B cell (primary cell): ENCODE measurements around the gene XPNPEP1.

Source experiments
- EZH2 ChIP-seq: IDR thresholded peaks from 2 replicates; pipeline ENCODE4 v1.6.1; 2012; ENCODE audit warnings: borderline replicate concordance, low read depth, mild to moderate bottlenecking, moderate library complexity, low read length; ENCODE audit not compliant: insufficient read depth, poor library complexity, severe bottlenecking
- TF ChIP-seq, protein P1 (sequence below): fragments of 200-600 bp; IDR thresholded peaks from one replicate; pipeline ENCODE4 v1.8.0; 2022; ENCODE audit warnings: antibody characterized with exemption, mild to moderate bottlenecking

DNA sequence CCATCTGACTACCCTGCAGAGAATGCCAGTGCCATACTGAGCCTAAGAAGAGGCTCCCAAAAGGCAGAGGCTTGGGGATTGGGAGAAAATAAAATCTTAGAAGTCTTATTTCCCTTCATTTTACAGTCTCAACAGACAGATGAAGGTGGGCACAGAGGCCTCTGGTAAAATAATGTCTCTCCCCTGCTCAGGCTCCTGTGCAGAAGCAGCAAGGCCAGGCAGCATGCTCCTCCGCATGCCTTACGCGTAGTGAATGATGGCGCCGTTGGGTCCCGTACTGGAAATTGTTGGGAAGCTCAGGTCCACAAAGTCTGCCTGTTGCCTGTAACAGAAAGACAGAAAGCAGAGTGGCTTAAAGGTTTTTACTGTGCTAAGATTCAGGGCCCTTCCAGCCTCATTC is 45.8 kb downstream of the XPNPEP1 start:
- TF ChIP-seq, protein P1, sequence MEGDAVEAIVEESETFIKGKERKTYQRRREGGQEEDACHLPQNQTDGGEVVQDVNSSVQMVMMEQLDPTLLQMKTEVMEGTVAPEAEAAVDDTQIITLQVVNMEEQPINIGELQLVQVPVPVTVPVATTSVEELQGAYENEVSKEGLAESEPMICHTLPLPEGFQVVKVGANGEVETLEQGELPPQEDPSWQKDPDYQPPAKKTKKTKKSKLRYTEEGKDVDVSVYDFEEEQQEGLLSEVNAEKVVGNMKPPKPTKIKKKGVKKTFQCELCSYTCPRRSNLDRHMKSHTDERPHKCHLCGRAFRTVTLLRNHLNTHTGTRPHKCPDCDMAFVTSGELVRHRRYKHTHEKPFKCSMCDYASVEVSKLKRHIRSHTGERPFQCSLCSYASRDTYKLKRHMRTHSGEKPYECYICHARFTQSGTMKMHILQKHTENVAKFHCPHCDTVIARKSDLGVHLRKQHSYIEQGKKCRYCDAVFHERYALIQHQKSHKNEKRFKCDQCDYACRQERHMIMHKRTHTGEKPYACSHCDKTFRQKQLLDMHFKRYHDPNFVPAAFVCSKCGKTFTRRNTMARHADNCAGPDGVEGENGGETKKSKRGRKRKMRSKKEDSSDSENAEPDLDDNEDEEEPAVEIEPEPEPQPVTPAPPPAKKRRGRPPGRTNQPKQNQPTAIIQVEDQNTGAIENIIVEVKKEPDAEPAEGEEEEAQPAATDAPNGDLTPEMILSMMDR, result no peak
- TF ChIP-seq EZH2, result no peak
